Activated naive CD8-positive, alpha-beta T cell treated with anti-CD3 and anti-CD28 coated beads, Interleukin-2, amount 50 U/mL, for 24 hours (primary cell): ENCODE measurements around the gene OSBP2.

Experiments
- ATAC-seq: fragments of 150-1000 bp; cut with Tn5 transposase; one replicate; pipeline ENCODE4 v1.10.0; 2021
- DNase-seq: peaks from one replicate; pipeline ENCODE4 v3.0.0; 2021
- H3K27ac Mint-ChIP-seq: one replicate; pipeline ENCODE4 v1.8.0; 2021; ENCODE audit warnings: mild to moderate bottlenecking, mixed read lengths
- H3K27me3 Mint-ChIP-seq: one replicate; pipeline ENCODE4 v1.8.0; 2021; ENCODE audit warnings: mixed read lengths
- H3K36me3 Mint-ChIP-seq: one replicate; pipeline ENCODE4 v1.8.0; 2021; ENCODE audit warnings: low read depth, mixed read lengths
- H3K4me1 Mint-ChIP-seq: one replicate; pipeline ENCODE4 v1.8.0; 2021; ENCODE audit warnings: mixed read lengths
- H3K4me3 Mint-ChIP-seq: one replicate; pipeline ENCODE4 v1.8.0; 2021; ENCODE audit warnings: mild to moderate bottlenecking, moderate library complexity, mixed read lengths
- H3K9me3 Mint-ChIP-seq: one replicate; pipeline ENCODE4 v1.8.0; 2021; ENCODE audit warnings: mixed read lengths

OSBP2 gene

GRCh38 chr22:30909306-30909705, 214.6 kb downstream of the OSBP2 start:
- H3K9me3 Mint-ChIP-seq, result no peaks in the 10 kb centered on the region
- H3K4me3 Mint-ChIP-seq, result no peak overlapping the region
- no peak for ATAC-seq
- H3K27me3 Mint-ChIP-seq, result no peaks in the 10 kb centered on the region
- H3K4me1 Mint-ChIP-seq, result no peaks in the 10 kb centered on the region
- H3K27ac Mint-ChIP-seq, result no peak overlapping the region
- DNase-seq, result no peak
- H3K36me3 Mint-ChIP-seq, result peaks cover 6% of the 10 kb centered on the region

GRCh38 chr22:30910358-30910757, 215.7 kb downstream of the OSBP2 start:
- Mint-ChIP-seq H3K9me3 (peaks cover under 1% of the 10 kb centered on the region), H3K27ac (no peak overlapping the region)
- no peak for ATAC-seq

GRCh38 chr22:30918761-30919160, 224.1 kb downstream of the OSBP2 start:
- no peak for ATAC-seq

More at GRCh38 chr22:30910358-30910757, 215.7 kb downstream of the OSBP2 start:
- Mint-ChIP-seq H3K4me3 (no peak overlapping the region), H3K27me3 (no peaks in the 10 kb centered on the region), H3K4me1 (no peaks in the 10 kb centered on the region), H3K36me3 (peaks cover 6% of the 10 kb centered on the region)
- DNase-seq, result no peak

GRCh38 chr22:30919973-30920372, 225.3 kb downstream of the OSBP2 start:
- Mint-ChIP-seq H3K27ac (no peak overlapping the region), H3K36me3 (peaks cover 7% of the 10 kb centered on the region), H3K4me3 (no peak overlapping the region), H3K4me1 (peaks cover 20% of the 10 kb centered on the region), H3K27me3 (no peaks in the 10 kb centered on the region), H3K9me3 (peaks cover 6% of the 10 kb centered on the region)
- DNase-seq (no peak), ATAC-seq (no peak)

More at GRCh38 chr22:30918761-30919160, 224.1 kb downstream of the OSBP2 start:
- Mint-ChIP-seq H3K27me3 (no peaks in the 10 kb centered on the region), H3K36me3 (peaks cover 7% of the 10 kb centered on the region), H3K4me1 (peaks cover 20% of the 10 kb centered on the region), H3K9me3 (peaks cover 6% of the 10 kb centered on the region), H3K27ac (no peak overlapping the region), H3K4me3 (no peak overlapping the region)
- no peak for DNase-seq

- DNase-seq (peak; percentile 91), ATAC-seq (peak; percentile 80)
- H3K4me1 Mint-ChIP-seq, result peaks cover 20% of the 10 kb centered on the region
- peaks cover 7% of the 10 kb centered on the region for H3K36me3 Mint-ChIP-seq
- peak overlapping the region; percentile 77 for H3K4me3 Mint-ChIP-seq
- peaks cover 5% of the 10 kb centered on the region for H3K9me3 Mint-ChIP-seq
- H3K27me3 Mint-ChIP-seq, result no peaks in the 10 kb centered on the region
- peak overlapping the region; percentile 61 for H3K27ac Mint-ChIP-seq
These were observed 225.7 kb downstream of the OSBP2 start for GRCh38 chr22:30920407-30920806.

GRCh38 chr22:30921108-30921507, 226.4 kb downstream of the OSBP2 start:
- Mint-ChIP-seq H3K27ac (peak overlapping the region; percentile 76), H3K9me3 (no peaks in the 10 kb centered on the region), H3K27me3 (no peaks in the 10 kb centered on the region), H3K4me3 (peak overlapping the region; percentile 76), H3K4me1 (peaks cover 20% of the 10 kb centered on the region), H3K36me3 (peaks cover 2% of the 10 kb centered on the region)
- no peak for ATAC-seq
- no peak for DNase-seq

GRCh38 chr22:30922151-30922611, 227.5 kb downstream of the OSBP2 start:
- Mint-ChIP-seq H3K9me3 (no peaks in the 10 kb centered on the region), H3K27ac (peak overlapping the region; percentile 76), H3K4me3 (peak overlapping the region; percentile 76), H3K4me1 (peaks cover 20% of the 10 kb centered on the region), H3K27me3 (no peaks in the 10 kb centered on the region), H3K36me3 (peaks cover 8% of the 10 kb centered on the region)
- ATAC-seq (no peak), DNase-seq (peak; percentile 73)

GRCh38 chr22:30923168-30923900, 228.7 kb downstream of the OSBP2 start:
- Mint-ChIP-seq H3K27ac (peak overlapping the region; percentile 56), H3K36me3 (peaks cover 11% of the 10 kb centered on the region)
- no peak for ATAC-seq

GRCh38 chr22:30925667-30926066, 231.0 kb downstream of the OSBP2 start:
- no peak overlapping the region for H3K4me3 Mint-ChIP-seq

More at GRCh38 chr22:30923168-30923900, 228.7 kb downstream of the OSBP2 start:
- no peak for DNase-seq
- peaks cover 20% of the 10 kb centered on the region for H3K4me1 Mint-ChIP-seq
- no peak overlapping the region for H3K4me3 Mint-ChIP-seq
- no peaks in the 10 kb centered on the region for H3K9me3 Mint-ChIP-seq
- H3K27me3 Mint-ChIP-seq, result no peaks in the 10 kb centered on the region

GRCh38 chr22:30926706-30927105, 232.0 kb downstream of the OSBP2 start:
- Mint-ChIP-seq H3K36me3 (peaks cover 15% of the 10 kb centered on the region), H3K27me3 (no peaks in the 10 kb centered on the region), H3K4me1 (peaks cover 9% of the 10 kb centered on the region), H3K9me3 (no peaks in the 10 kb centered on the region), H3K27ac (no peak overlapping the region), H3K4me3 (no peak overlapping the region)
- no peak for ATAC-seq
- DNase-seq, result no peak

More at GRCh38 chr22:30925667-30926066, 231.0 kb downstream of the OSBP2 start:
- no peaks in the 10 kb centered on the region for H3K27me3 Mint-ChIP-seq
- ATAC-seq (no peak), DNase-seq (no peak)
- no peaks in the 10 kb centered on the region for H3K9me3 Mint-ChIP-seq
- no peak overlapping the region for H3K27ac Mint-ChIP-seq
- peaks cover 12% of the 10 kb centered on the region for H3K36me3 Mint-ChIP-seq
- H3K4me1 Mint-ChIP-seq, result peaks cover 14% of the 10 kb centered on the region

GRCh38 chr22:30927806-30928205, 233.1 kb downstream of the OSBP2 start:
- DNase-seq, result no peak
- no peak overlapping the region for H3K4me3 Mint-ChIP-seq
- H3K4me1 Mint-ChIP-seq, result peaks cover 5% of the 10 kb centered on the region
- no peaks in the 10 kb centered on the region for H3K27me3 Mint-ChIP-seq
- peaks cover 16% of the 10 kb centered on the region for H3K36me3 Mint-ChIP-seq
- H3K9me3 Mint-ChIP-seq, result no peaks in the 10 kb centered on the region
- H3K27ac Mint-ChIP-seq, result no peak overlapping the region
- no peak for ATAC-seq

GRCh38 chr22:30928401-30928800, 233.7 kb downstream of the OSBP2 start:
- H3K36me3 Mint-ChIP-seq, result peaks cover 17% of the 10 kb centered on the region
- no peaks in the 10 kb centered on the region for H3K9me3 Mint-ChIP-seq
- no peak overlapping the region for H3K4me3 Mint-ChIP-seq
- ATAC-seq (no peak), DNase-seq (no peak)
- no peak overlapping the region for H3K27ac Mint-ChIP-seq
- no peaks in the 10 kb centered on the region for H3K27me3 Mint-ChIP-seq
- H3K4me1 Mint-ChIP-seq, result peaks cover 5% of the 10 kb centered on the region

GRCh38 chr22:30930228-30930627, 235.6 kb downstream of the OSBP2 start:
- DNase-seq (no peak), ATAC-seq (no peak)
- no peaks in the 10 kb centered on the region for H3K27me3 Mint-ChIP-seq
- H3K9me3 Mint-ChIP-seq, result no peaks in the 10 kb centered on the region
- peaks cover 5% of the 10 kb centered on the region for H3K4me1 Mint-ChIP-seq
- H3K4me3 Mint-ChIP-seq, result no peak overlapping the region
- H3K36me3 Mint-ChIP-seq, result peaks cover 33% of the 10 kb centered on the region
- H3K27ac Mint-ChIP-seq, result no peak overlapping the region

GRCh38 chr22:30931541-30932300, 237.0 kb downstream of the OSBP2 start:
- no peaks in the 10 kb centered on the region for H3K27me3 Mint-ChIP-seq
- no peaks in the 10 kb centered on the region for H3K9me3 Mint-ChIP-seq
- no peak for ATAC-seq
- no peak overlapping the region for H3K4me3 Mint-ChIP-seq
- peak overlapping the region; percentile 53 for H3K27ac Mint-ChIP-seq
- DNase-seq, result no peak
- H3K36me3 Mint-ChIP-seq, result peaks cover 43% of the 10 kb centered on the region
- peaks cover 5% of the 10 kb centered on the region for H3K4me1 Mint-ChIP-seq

- H3K27me3 Mint-ChIP-seq, result no peaks in the 10 kb centered on the region
- peaks cover 43% of the 10 kb centered on the region for H3K36me3 Mint-ChIP-seq
- peaks cover 5% of the 10 kb centered on the region for H3K4me1 Mint-ChIP-seq
- no peak overlapping the region for H3K27ac Mint-ChIP-seq
- H3K4me3 Mint-ChIP-seq, result no peak overlapping the region
- no peaks in the 10 kb centered on the region for H3K9me3 Mint-ChIP-seq
- no peak for ATAC-seq
- DNase-seq, result no peak
These were observed 238.0 kb downstream of the OSBP2 start for GRCh38 chr22:30932661-30933060.
